Fibroblast of lung (primary cell): ENCODE data around the gene FCSK. TPM values are rescaled to one million over a fixed set of nuclear protein-coding genes. Genes with fewer than 3 reads are reported as not detected.
A peak's percentile ranks its signal among the peaks of the same experiment; 100 is the strongest.

Experiments
- DNase-seq, 2 donors: peaks; one replicate each; pipeline versions ENCODE4 v3.0.0 to v3.0.0-alpha.2; 2010; ENCODE audit warnings: low read depth in 2 of 2
- H2AFZ ChIP-seq: 2 replicates; pipeline ENCODE4 v1.5.1; 2012; ENCODE audit warnings: low read length, control low read depth, inconsistent platforms
- H3K27ac ChIP-seq: 2 replicates; pipeline ENCODE4 v1.5.1; 2011; ENCODE audit warnings: low read length, control low read depth; ENCODE audit not compliant: insufficient read depth
- H3K27me3 ChIP-seq: 2 replicates; pipeline ENCODE4 v1.5.1; 2011; ENCODE audit warnings: mild to moderate bottlenecking, low read length; ENCODE audit not compliant: control insufficient read depth, insufficient read depth
- H3K36me3 ChIP-seq: 2 replicates; pipeline ENCODE4 v1.5.1; 2011; ENCODE audit warnings: low read length; ENCODE audit not compliant: control insufficient read depth, insufficient read depth
- H3K4me1 ChIP-seq: 2 replicates; pipeline ENCODE4 v1.5.1; 2011; ENCODE audit warnings: low read length; ENCODE audit not compliant: control insufficient read depth, insufficient read depth; ENCODE audit errors: extremely low read depth
- H3K4me2 ChIP-seq: 2 replicates; pipeline ENCODE4 v1.5.1; 2011; ENCODE audit warnings: low read length, control low read depth; ENCODE audit not compliant: insufficient read depth; ENCODE audit errors: extremely low read depth
- H3K4me3 ChIP-seq, 4 experiments: fragments of 200-600 bp in 1 of 4; sonication (generic) in 1 of 4; replicated peaks in 1 of 4; 2 replicates each; pipeline ENCODE4 v1.5.1; 2011 to 2016; ENCODE audit warnings: low read length in 4 of 4, low read depth in 3 of 4, mild to moderate bottlenecking in 3 of 4, control low read depth in 2 of 4, inconsistent platforms in 1 of 4, mixed read lengths in 1 of 4; ENCODE audit not compliant: insufficient read depth in 1 of 4; ENCODE audit errors: control extremely low read depth in 1 of 4
- H3K79me2 ChIP-seq: 2 replicates; pipeline ENCODE4 v1.5.1; 2012; ENCODE audit warnings: mild to moderate bottlenecking, low read length, inconsistent platforms; ENCODE audit not compliant: control insufficient read depth, insufficient read depth
- H3K9ac ChIP-seq: 2 replicates; pipeline ENCODE4 v1.5.1; 2011; ENCODE audit warnings: mild to moderate bottlenecking, low read length, control low read depth; ENCODE audit not compliant: insufficient read depth
- H3K9me3 ChIP-seq: 2 replicates; pipeline ENCODE4 v1.5.1; 2012; ENCODE audit warnings: low read depth, low read length; ENCODE audit not compliant: control insufficient read depth, insufficient read depth
- H4K20me1 ChIP-seq: 2 replicates; pipeline ENCODE4 v1.5.1; 2011; ENCODE audit warnings: low read length; ENCODE audit not compliant: control insufficient read depth, insufficient read depth; ENCODE audit errors: extremely low read depth
- EZH2 ChIP-seq: IDR thresholded peaks from 2 replicates; pipeline ENCODE4 v1.5.1; 2012; ENCODE audit warnings: low read length, control low read depth, mild to moderate bottlenecking; ENCODE audit errors: missing control alignments
- polyA plus RNA-seq, 2 donors: library from polyadenylated mRNA; depleted of rRNA in 1 of 2; stranded (reverse) in 1 of 2; unstranded in 1 of 2; fragments of >200 nt; gene quantifications; 2 replicates each; pipeline ENCODE4 v1.2.1, GENCODE V29; 2011 to 2012; ENCODE audit warnings: missing spikeins in 1 of 2
- total RNA-seq: library from RNA; depleted of rRNA; stranded (reverse); fragments of >200 nt; gene quantifications from 2 replicates; pipeline ENCODE4 v1.2.1, GENCODE V29; 2014
- TF ChIP-seq, protein P1 (sequence below), 2 donors: IDR thresholded peaks in 1 of 2; conservative IDR thresholded peaks in 1 of 2; 1 replicate in 1 of 2; 2 replicates in 1 of 2; pipeline ENCODE4 v1.5.1; 2011 to 2012; ENCODE audit warnings: low read length in 2 of 2, control low read depth in 1 of 2, inconsistent platforms in 1 of 2, low read depth in 1 of 2, mild to moderate bottlenecking in 1 of 2

FCSK gene
- total and polyA plus RNA-seq, 2 donors (not counting 1 experiment from before 2014, with no cell fraction given), result 4.9 to 13.5 TPM

- H3K9me3 ChIP-seq, result no peaks in the 10 kb centered on the region
Measured at GRCh38 chr16:70522216-70523075, 68.1 kb downstream of the FCSK start.

DNA sequence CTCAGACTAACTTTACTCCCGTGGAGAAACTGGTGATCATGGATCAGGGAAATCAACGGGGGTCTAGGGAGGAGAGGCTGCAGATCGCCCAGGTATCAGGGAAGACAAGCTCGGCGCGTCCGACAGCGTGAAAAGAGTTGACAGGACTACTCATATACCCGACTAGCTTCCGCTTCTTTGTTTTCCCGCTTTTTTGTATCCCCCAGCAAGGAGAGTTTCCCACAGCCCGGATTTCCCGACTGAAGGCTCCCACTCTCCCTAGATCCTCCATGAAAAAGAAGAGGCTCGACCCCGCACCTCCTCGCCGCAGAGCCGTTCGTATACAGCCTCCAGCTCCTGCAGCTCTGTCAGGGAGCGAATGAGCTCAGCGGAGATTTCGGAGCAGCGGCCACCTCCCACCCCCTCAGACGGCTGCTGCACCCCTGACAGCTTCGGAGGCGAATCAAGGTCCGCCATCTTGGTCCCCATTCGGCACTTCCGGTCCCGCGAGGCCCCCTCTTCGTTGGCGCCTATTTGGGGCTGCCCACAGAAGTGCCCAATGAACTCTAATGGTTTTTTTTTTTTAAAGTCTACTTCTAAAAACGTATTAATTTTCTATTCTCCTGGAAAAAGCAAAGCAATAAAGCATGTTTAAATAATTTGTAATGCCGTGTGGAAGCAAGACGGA is 68.8 kb downstream of the FCSK start, which contains the start of gene COG4:
TSS of gene COG4 (minus strand) at position 479 of the 667 bp plus-strand sequence. CDS start at position 468, 11 bp downstream.
- Histone ChIP-seq H3K27me3 (no peaks in the 10 kb centered on the region), H3K4me1 (peaks cover 10% of the 10 kb centered on the region), H3K79me2 (peaks cover 62% of the 10 kb centered on the region), H3K4me2 (peak within 1 kb of the TSS; percentile 100), H3K9ac (peak within 1 kb of the TSS; percentile 89), H3K36me3 (no peaks in the 10 kb centered on the region), H3K9me3 (no peaks in the 10 kb centered on the region), H4K20me1 (no peaks in the 10 kb centered on the region), H2AFZ (peak within 1 kb of the TSS; percentile 75), H3K4me3 (peak within 1 kb of the TSS; percentile 76 to 98 (median 94)), H3K27ac (peak within 1 kb of the TSS; percentile 92)
- peak; percentile 78 to 87 for DNase-seq
- TF ChIP-seq, protein P1, sequence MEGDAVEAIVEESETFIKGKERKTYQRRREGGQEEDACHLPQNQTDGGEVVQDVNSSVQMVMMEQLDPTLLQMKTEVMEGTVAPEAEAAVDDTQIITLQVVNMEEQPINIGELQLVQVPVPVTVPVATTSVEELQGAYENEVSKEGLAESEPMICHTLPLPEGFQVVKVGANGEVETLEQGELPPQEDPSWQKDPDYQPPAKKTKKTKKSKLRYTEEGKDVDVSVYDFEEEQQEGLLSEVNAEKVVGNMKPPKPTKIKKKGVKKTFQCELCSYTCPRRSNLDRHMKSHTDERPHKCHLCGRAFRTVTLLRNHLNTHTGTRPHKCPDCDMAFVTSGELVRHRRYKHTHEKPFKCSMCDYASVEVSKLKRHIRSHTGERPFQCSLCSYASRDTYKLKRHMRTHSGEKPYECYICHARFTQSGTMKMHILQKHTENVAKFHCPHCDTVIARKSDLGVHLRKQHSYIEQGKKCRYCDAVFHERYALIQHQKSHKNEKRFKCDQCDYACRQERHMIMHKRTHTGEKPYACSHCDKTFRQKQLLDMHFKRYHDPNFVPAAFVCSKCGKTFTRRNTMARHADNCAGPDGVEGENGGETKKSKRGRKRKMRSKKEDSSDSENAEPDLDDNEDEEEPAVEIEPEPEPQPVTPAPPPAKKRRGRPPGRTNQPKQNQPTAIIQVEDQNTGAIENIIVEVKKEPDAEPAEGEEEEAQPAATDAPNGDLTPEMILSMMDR (conservative IDR thresholded peaks at IDR 0.05 in 1 of 2, IDR thresholded peaks at IDR 0.05 in 1 of 2; ENCODE audit: low read depth in 1 of 2, low read length in 2 of 2), result no peak
- no peak for TF ChIP-seq EZH2

More at GRCh38 chr16:70522216-70523075, 68.1 kb downstream of the FCSK start:
- Histone ChIP-seq H3K79me2 (peaks cover 55% of the 10 kb centered on the region), H3K4me1 (peaks cover 10% of the 10 kb centered on the region), H3K27me3 (no peaks in the 10 kb centered on the region), H2AFZ (peak overlapping the region; percentile 75), H3K27ac (peak overlapping the region; percentile 92), H3K9ac (peak overlapping the region; percentile 73), H3K4me3 (peak overlapping the region; percentile 76 to 95 (median 89)), H4K20me1 (no peaks in the 10 kb centered on the region), H3K36me3 (no peaks in the 10 kb centered on the region), H3K4me2 (peak overlapping the region; percentile 100)
- DNase-seq, result no peak
- no peak for TF ChIP-seq EZH2
- TF ChIP-seq, protein P1 (conservative IDR thresholded peaks at IDR 0.05 in 1 of 2, IDR thresholded peaks at IDR 0.05 in 1 of 2; ENCODE audit: low read depth in 1 of 2, low read length in 2 of 2), result no peak
